Epidermal melanocyte (primary cell): ENCODE data around the gene PDGFRA.

Experiments
- DNase-seq: peaks from one replicate; pipeline ENCODE4 v3.0.0; 2011; ENCODE audit warnings: low spot score; ENCODE audit not compliant: insufficient read length

Gene PDGFRA

DNA sequence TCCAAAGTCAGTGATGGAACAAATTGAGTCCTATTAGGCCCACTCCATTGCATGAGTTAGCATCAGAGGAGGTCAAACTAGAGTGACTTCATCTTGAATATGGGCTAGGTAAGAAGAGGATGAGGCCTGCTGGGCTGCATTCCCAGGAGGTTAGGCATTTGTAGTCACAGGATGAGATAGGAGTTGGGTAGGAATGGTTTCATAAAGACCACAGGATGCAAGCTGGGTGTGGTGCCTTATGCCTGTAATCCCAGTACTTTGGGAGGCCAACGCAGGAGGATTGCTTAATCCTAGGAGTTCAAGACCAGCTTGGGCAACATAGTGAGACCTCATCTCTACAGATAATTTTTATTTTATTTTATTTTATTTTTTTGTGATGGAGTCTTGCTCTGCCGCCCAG is 26.8 kb downstream of the PDGFRA start:
- DNase-seq = no peak

DNA sequence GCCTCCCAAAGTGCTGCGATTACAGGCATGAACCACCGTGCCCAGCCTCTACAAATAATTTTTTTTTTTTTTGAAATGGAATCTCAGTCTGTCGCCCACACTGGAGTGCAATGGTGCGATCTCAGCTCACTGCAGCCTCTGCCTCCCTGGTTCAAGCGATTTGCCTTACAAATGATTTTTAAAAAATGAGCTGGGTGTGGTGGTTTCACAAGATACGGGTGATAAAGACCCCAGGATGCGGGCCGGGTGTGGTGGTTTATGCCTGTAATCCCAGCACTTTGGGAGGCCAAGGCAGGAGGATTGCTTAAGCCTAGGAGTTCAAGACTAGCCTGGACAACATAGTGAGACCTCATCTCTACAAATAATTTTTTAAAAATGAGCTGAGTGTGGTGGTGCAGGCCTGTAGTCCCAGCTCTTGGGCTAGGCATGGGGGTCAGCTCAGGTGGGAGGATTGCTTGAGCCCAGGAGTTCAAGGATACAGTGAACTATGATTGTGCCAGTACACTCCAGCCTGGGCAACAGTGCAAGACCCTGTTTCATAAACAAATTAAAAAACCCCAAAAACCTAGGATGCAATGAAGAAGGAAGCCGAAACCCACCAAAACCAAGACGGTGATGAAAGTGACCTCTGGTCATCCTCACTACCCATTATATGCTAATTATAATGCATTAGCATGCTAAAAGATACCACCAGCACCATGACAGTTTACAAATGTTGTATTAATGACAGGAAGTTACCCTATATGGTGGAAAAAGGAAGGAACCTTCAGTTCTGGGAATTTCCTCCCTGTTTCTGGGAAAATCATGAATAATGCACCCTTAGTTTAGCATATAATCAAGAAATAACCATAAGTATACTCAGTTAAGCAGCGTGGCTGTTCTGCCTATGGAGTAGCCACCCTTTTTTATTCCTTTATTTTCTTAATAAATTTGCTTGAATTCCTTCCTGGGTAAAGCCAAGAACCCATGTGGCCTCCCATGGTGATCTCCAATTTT is 27.7 kb downstream of the PDGFRA start:
- DNase-seq = no peak

DNA sequence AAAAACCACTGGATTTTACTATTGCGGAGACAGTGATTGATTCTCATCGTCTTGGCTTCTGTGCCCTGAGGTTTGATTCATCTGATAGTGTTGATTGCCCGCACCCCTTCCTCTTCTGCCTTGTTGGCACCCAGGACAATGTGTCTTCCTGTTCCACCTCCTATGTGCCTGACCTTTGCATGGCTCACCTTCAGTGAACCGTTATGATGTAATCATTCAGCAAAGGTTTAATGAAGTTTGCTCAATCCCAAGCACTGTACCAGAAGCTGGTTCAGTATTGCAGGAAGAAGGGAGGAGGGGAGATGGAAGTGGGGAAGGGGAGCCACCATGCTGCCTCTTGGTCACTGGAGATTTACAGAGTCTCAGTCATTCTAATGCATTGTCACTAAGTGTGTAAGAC is 36.3 kb downstream of the PDGFRA start:
- DNase-seq = no peak

DNA sequence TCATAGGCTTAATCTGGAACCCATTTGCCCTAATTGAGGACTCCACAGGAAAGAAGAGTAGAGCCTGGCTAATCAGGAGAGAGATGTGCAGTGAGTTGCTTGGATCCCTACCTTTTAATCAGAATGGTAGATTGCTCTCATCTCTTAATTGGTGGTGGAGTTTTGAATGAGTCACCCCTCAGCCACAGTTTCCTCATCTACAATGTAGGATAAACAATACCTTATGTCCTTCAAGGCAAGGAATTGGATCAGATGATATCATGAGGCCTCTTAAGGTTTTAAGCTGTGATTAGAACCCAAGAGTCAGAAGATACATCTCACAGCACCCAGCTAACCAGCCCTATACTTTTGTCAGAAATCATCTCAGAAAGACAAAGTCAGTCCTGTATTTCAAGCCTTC is 39.1 kb downstream of the PDGFRA start:
- DNase-seq = no peak

DNA sequence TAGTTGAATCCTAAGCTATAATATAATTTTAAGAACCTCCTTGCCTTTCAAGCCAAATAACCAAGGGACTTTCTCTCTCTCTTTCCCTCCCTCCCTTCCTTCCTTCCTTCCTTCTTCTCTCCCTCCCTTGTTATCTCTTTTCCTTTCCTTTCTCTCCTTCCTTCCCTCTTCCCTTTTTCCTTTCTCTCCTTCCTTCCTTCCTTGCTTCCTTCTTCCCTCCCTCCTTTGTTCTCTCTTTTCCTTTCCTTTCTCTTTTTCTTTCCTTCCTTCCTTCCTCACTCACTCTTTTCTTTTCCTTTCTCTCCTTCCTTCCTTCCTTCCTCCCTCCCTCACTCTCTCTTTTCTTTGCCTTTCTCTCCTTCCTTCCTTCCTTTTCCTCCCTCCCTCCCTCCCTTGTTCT is 42.4 kb downstream of the PDGFRA start:
- DNase-seq = no peak

DNA sequence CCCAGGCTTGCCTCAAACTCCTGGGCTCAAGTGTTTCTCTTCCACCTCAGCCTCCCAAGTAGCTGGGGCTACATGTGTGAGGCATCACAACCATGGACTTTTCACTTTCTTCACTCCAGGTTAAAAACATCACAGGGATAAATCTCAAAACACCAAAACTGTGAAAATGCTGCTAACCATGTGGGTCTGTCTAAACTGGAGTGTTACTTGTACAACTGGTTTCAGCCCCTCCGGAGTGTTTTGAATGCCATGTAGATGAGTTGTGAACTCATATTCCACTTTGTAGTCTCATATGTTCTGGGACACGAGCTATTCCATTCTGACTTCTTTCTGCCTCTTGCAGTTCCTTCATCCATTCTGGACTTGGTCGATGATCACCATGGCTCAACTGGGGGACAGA is 43.0 kb downstream of the PDGFRA start:
- no peak for DNase-seq

DNA sequence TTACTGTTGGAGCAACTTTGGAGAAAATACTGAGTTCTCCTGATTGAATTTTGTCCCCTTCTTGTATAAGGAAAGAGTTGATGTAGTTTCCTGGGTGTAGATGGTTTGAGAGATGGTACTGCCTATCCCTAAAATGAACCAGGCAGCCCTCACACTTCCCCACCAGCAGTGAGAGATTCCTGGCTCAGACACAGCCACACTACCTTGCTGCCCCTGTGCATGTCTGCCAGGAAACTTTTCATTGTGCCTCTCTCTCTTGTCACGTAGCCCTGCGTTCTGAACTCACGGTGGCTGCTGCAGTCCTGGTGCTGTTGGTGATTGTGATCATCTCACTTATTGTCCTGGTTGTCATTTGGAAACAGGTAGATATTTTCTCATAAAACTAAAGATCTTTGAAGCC is 45.2 kb downstream of the PDGFRA start:
- no peak for DNase-seq

DNA sequence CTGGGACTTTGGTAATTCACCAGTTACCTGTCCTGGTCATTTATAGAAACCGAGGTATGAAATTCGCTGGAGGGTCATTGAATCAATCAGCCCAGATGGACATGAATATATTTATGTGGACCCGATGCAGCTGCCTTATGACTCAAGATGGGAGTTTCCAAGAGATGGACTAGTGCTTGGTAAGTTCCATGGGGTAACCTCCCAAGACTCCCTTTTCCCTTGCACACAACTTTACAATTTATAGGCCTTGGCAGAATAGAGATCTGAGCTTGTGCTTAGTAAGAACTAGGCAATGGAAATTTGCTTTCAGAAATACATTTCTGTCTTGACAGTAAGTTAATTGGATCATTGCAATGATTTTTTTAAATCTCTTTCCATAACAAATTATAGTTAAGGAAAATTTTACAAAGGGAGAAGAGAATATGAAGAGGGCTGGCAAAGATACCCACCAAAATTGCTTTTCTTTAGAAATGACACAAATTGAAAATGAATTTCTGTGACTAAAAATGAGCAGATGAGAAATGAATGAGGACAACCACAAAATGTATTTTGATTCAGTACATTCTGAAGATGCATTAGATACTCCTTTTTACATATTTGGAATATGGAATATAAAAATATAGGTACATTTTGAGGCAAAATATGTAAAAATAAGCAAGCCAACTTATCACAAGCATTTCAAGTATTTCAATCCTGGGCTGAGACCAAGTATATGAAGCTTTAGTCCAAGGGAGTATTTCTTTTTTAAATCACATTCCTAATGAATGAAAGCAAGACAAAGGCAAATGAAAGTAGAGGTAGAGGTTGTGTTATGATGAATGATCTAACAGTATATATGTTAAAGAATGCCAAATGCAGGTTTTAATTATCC is 45.9 kb downstream of the PDGFRA start:
- no peak for DNase-seq

DNA sequence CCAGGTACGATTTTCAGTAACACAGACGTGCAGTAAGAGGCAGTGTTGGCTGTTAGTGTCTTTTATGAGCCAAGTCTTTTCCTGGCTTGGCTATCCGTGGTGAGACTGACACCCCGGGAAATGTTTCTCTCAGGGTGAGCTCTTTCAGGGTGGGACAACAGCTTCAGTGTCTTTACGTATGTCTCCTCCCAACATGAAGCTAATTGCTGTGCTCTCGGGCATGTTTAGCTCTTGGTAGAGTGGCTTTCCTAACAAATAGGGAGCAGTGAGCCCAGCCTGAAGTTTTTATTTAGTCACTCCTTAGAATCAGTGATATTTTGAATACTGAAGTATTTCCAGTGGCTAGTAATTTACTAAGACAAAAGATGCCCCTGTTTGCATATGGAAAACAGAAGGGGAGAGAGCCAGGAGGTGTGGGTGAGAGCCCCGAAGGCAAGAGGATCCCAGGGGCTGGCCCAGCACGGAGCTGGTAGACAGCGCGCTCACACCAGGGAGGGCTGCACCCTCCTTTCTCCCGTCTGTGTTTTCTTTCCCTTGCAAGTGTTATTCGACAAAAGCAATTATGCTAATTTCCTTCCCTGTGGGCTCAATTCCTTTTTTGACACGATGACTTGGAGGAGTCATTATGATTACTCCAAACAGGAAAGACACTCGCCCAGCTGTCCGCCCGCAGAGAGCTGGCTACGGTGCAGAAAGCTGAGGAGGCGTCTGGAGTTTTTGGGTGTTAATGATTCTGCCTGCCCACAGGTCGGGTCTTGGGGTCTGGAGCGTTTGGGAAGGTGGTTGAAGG is 47.7 kb downstream of the PDGFRA start:
- DNase-seq = no peak

DNA sequence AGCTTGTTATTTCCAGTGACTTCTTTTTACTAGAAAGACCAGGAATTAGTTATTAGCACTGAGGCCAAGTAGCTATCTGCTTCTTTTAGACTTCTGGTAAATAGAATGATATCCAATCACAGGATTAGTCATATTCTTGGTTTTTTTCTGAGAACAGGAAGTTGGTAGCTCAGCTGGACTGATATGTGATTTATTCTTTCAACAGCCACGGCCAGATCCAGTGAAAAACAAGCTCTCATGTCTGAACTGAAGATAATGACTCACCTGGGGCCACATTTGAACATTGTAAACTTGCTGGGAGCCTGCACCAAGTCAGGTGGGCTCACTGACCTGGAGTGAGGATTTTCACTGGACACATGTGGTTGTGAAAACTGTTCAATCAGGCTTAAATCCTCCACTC is 48.6 kb downstream of the PDGFRA start:
- DNase-seq = no peak

DNA sequence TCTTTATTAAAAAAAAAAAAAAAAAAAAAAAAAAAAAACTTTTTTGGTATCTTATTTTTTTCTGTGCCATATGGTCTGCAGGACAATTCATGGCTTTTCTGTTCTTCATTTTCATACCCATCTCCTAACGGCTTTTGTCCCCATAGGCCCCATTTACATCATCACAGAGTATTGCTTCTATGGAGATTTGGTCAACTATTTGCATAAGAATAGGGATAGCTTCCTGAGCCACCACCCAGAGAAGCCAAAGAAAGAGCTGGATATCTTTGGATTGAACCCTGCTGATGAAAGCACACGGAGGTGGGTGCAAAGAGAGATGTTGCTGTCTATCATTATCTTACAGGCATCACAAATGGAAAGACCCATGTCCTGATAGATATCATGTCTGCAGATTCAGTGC is 49.1 kb downstream of the PDGFRA start:
- DNase-seq = no peak

DNA sequence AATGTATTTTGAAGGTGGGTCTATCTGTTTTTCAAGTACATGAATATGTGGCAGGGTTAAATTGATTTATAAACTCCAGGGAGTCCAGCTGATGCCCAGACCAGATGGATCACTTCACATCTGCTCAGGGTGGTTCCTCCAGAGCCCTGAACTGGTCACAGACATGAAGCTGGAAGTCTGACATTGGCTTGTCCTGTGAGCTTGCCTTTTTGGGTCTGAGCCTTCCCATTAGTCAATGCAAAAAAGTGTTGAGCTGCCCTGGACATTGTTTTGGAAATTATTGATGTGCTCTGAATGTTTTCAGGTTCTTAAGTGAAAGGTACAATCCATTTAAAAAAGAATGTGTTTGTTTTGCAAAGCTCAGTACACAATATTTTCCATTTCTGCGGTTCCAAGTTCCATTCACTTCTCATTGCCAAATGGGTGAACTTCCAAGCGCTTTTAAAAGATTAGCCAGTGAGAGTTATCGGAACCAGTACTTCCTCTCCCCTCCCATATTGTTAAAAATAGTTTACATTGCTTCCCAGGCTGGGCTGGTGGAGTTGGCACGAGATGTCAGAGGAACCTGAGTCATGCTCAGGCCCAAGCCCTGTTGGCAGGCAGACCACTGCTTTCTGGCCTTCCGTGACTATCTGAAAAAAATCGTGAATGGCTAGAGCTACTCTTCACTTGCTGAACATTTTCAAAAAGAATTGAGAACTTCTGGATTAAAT is 52.1 kb downstream of the PDGFRA start:
- DNase-seq = peak; percentile 69

DNA sequence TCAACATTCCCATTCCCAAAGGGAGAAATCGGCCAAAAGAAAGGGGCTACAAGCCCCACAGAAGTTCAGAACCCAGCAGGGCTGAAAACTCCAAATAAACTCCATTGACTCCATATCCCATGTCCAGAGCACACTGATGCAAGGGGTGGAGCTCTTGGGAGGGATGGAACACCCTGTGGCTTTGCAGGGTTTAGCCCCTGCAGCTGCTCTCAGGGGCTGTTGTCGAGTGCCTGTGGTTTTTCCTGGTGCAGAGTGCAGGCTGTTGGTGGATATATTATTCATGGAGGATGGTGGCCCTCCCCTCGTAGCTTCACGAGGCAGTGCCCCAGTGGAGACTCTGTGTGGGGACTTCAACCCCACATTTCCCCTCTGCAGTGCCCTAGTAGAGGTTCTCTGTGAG is 53.7 kb downstream of the PDGFRA start:
- DNase-seq = no peak

DNA sequence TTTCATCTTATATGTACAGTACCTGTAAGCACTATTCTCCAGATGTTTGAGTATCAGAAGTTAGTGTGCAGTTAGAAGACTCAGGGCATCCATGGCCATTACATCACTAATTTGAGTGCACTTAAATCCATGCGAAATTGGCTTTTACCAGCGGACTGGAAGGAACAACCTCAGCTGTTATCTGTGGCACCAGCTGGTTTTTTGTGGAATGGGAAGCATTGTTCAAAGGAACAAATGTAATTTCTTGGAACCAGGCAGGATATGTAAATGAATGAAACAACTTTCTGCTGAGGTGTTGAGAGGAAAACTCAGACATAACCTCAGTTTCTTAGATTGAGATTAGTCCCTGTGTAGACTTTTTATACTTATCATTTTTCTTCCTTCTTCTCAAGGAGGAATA is 60.2 kb downstream of the PDGFRA start:
- DNase-seq = no peak

DNA sequence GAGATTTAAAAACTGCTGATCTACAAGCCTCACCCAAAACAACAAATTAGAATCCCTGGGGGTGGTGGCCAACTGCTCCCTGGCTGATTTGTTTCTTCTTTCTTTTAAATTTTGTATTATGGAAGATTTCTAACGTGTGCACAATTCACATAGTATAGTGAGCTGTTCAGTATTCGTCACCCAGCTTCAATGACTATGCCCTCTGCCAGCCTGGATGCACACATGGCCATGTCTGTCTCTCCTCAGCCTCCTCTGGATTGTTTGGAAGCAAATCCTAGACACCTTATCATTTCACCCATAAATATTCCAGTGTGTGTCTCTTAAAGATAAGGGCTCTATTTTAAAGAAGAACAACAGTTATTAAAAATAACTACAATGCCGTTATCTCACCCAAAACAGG is 61.9 kb downstream of the PDGFRA start:
- no peak for DNase-seq

DNA sequence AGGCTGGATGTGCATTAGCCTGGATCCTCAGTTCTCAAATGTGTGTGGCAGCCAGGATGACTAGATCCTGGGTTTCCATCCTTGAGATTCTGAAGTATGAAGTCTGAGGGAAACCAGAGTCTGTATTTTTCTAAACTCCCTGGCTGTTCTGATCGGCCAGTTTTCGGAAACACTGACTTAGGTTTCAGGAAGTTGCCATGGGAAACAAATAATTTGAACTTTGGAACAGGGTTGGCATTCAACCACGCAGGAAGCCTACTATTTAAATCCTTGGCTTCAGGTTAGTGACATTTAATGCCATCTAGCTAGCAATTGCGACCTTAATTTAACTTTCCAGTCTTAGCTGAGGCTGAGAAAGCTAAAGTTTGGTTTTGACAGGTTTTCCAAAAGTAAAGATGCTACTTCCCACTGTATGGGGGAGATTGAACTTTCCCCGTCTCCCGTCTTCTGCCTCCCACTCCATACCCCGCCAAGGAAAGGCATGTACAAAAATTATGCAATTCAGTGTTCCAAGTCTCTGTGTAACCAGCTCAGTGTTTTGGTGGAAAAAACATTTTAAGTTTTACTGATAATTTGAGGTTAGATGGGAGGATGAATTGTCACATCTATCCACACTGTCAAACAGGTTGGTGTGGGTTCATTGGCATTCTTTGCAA is 67.6 kb downstream of the PDGFRA start:
- no peak for DNase-seq

DNA sequence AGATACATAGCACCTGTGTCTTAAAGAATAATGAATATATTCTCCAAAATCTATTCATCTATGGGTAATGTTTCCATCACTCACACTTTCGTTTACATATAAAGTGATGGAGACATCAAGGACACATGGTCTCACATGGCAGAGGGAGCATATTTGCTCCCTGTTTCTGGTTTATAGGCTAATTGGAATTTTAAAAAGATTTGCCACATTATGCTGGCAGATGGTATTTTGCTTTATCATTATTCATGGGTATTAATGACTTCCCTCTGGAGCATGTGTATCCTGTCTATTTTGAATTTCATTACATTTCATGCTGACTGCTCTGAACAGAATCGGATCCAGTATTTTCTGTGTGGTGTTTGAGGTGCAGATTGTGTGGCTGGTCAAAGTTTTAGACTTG is 79.0 kb downstream of the PDGFRA start:
- DNase-seq = no peak

DNA sequence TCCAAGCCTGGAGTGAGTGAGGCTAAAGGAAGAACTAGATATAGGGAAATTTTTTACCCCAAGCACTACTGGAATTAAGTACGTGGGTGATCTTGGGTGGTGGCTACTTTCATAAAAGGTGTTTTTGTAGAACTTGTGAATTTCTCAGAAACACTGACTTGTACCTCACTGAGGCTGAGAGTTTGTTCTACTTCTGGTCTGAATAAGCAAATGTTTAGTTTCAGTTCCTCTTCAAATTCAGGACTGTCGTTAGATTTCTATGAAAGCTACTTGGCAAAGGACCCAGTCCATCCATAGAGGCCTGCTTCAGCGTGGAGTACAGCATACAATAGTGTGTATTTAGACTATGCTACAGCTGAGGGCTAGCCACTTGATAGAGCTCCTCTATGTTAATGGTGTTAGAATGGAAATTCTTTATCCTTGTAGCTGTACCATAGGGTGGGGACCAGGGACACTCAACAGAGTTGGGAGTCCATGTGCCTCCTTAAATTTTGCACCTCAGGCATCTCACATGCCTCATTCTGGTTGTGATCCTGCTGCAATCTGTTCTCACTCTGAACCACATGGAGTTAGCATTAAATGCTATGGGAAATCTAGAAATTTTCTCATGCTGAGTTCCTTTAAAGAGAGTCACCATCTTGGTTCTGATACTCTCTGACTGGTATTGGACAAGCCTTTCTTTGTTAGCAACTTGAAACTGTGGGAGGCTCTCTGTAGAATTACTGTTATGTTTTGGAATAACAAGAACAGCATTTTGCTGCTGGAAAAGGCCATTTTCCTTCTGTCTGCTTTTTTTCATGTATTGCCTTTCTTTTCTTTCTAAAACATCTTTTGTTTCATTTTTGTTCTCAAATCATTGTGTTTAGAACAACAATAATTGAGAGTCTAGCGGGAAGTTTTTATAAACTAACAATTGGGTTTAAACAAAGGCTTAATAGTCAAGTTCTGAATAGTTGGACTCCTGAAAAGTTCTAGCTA is 86.8 kb downstream of the PDGFRA start:
- DNase-seq = no peak

DNA sequence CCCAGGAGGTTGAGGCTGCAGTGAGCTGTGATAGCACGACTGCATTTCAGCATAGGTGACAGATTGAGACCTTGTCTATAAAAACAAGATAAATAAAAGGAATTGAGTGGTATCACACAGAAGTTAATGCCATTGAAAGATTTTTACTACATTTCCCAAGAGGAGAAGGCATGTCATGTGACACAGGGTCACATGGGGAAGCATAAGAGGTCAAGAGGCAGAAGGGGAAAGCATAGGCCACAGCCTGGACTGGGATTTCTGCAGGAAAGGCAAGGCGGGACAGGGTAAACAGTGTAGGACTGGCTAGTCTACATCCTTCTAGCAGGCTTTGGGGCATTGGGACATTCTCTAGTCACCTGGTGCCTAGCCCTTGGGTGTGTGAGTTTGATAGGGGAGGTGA is 88.6 kb downstream of the PDGFRA start:
- no peak for DNase-seq
